Thyroid gland (tissue), 4 donors: Measurements from ENCODE around the gene KCNQ1.

Source experiments
- POLR2A ChIP-seq, 2 donors: fragments of 450-650 bp; IDR thresholded peaks; one replicate each; pipeline ENCODE4 v1.6.1; 2017; ENCODE audit warnings: antibody characterized with exemption in 2 of 2, mild to moderate bottlenecking in 2 of 2, moderate library complexity in 1 of 2
- TF ChIP-seq, protein P1 (sequence below), 6 experiments: fragments of 200-600 bp in 3 of 6; fragments of 450-650 bp in 3 of 6; sonication (generic) in 3 of 6; IDR thresholded peaks; one replicate each; pipeline ENCODE4 v1.5.1; 2016 to 2019; ENCODE audit warnings: antibody characterized with exemption in 6 of 6, mild to moderate bottlenecking in 2 of 6, inconsistent platforms in 1 of 6, moderate library complexity in 1 of 6

DNA sequence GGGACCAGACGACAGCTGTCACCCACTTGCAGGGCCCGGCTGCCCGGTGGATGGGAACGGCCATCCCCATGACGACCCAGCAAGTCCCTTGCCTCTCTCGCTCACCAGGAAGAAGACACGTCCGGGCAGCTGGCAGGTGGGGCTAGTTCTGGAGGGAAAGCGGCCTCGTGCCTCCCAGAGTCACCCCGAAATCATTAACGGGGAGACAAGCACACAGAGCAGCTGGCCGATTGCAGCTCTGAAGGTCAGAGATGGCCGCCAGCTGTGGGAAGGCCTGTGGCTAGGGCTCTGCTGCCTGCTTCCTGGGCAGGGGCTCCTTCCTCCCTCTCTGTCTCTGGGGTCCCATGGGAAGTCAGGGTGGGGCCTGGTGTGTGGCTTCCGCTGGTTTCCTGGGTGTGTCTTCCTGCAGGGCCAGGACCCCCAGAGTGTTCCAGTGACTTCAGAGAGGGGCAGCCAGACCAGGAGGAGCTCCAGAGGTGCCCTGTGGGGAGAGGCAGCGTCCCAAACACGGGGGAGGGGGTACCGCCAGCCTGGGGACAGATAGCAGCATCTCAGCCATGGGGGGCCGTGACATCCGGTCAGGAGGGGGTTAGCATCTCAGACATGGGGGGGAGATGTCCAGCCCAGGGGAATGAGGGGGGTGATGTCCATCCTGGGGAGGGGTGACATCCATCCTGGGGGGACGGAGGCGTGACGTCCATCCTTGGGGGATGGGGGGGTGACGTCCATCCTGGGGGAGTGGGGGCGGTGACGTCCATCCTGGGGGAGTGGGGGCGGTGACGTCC lies 114.9 kb downstream of the KCNQ1 start:
- TF ChIP-seq, protein P1, sequence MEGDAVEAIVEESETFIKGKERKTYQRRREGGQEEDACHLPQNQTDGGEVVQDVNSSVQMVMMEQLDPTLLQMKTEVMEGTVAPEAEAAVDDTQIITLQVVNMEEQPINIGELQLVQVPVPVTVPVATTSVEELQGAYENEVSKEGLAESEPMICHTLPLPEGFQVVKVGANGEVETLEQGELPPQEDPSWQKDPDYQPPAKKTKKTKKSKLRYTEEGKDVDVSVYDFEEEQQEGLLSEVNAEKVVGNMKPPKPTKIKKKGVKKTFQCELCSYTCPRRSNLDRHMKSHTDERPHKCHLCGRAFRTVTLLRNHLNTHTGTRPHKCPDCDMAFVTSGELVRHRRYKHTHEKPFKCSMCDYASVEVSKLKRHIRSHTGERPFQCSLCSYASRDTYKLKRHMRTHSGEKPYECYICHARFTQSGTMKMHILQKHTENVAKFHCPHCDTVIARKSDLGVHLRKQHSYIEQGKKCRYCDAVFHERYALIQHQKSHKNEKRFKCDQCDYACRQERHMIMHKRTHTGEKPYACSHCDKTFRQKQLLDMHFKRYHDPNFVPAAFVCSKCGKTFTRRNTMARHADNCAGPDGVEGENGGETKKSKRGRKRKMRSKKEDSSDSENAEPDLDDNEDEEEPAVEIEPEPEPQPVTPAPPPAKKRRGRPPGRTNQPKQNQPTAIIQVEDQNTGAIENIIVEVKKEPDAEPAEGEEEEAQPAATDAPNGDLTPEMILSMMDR (IDR thresholded peaks at IDR 0.05) = no peak
- TF ChIP-seq POLR2A (IDR thresholded peaks at IDR 0.05) = no peak
